ENCODE results near the gene RPTOR.

The RPTOR gene

GRCh38 chr17:80712606-80713005 lies 168.0 kb downstream of the RPTOR start:
- H3K4me3 ChIP-seq (ENCODE audit: low read depth, low read length): no peak overlapping the region

DNA sequence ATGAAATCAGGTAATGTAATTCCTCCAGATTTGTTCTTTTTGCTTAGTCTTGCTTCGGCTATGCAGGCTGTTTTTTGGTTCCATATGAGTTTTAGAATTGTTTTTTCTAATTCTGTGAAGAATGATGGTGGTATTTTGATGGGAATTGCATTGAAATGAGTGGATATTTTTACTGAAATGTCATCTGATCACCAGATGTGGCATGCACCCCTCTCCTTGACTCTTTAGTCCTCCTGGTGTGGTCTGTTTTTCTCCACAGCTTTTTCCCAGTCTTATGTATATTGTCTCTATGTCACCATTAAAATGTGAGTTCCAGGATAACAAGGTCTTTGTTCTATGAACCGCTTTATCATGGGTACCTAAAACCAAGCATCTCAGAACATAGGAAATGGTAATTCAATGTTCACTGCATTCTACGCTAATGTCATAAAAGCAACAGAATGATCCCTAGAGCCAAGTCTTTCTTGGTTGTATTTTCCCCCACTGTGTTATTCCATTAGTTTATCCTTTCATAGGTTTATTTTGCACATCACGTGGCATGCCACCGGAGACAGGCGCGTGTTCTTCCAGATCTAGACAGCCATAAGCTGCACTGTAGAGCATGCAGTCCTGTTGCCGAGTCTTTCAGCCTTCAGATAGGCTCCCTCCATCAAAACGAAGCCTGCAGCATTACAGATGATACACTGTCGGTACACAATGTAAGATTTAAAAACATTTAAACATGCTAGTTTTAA lies 172.5 kb downstream of the RPTOR start:
- no peak overlapping the region for H3K4me3 ChIP-seq (ENCODE audit: low read depth, low read length)

DNA sequence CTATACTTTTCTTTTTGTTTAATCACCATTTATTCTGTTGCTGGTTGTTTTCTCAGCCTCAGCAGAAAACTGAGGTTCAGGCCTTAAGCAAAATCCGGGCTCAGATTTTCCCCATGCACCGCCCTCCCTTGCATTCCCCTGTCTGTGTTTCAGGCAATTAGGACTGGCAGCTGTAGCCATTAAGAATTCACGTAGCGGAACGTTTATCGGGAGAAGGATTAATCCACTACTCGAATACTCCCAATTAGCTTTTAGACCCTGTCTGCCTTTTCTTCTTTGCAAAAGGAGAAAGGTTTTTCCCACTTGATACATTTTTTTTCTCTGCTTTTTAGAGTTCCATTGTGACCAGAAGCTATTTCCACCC lies 173.1 kb downstream of the RPTOR start:
- H3K4me3 ChIP-seq (ENCODE audit: low read depth, low read length): no peak overlapping the region

GRCh38 chr17:80718428-80718827 lies 173.8 kb downstream of the RPTOR start:
- H3K4me3 ChIP-seq (ENCODE audit: low read depth, low read length): no peak overlapping the region

- H3K4me3 ChIP-seq (ENCODE audit: low read depth, low read length): no peak overlapping the region
These were observed 174.8 kb downstream of the RPTOR start for GRCh38 chr17:80719449-80719848.

DNA sequence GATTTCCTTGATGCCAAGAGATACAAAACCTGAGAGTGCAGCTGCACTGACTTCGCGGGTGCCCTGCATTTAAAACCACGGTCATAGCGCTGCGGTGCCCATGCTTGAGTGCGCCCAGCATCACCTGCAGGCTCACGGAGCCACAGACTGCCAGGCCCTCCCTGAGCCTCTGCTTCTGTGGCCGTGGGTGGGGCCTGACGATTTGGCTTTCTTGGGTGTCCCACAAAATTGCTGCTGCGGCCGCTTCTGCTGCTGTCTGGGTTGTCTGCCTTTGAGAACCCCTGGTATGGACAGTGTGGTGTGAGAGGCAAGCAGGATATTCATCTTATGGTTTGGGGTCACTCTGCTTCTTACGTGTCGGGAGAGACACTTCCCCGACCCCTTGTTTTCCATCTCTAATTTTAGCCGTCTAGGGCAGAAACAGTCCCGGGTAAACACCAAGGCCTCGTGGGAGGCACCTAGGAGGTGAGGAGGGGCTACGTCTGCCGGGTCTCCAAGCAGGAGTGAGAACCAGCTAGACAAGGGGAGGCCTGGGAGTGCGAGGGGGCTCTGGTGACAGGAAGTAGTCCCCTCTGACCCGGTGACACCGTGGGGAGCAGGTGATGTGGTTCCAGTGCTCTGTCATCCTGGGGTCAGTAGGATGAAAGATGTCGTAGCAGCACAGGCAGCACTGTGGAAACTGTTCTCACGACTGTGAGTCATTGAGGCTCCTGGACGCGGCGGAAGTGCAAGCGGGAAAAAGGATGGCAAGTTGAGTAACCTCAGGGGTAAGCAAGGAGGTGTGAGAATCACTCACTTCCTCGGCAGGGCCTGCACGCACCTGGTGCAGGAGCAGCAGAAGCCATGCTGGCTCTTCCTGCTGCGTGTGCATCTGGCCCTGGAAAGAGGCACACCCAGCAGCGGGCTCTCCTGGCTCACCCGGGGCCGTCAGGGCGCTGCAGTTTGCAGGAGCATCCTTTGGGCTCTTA lies 176.3 kb downstream of the RPTOR start:
- H3K4me3 ChIP-seq (ENCODE audit: low read depth, low read length): no peak overlapping the region

DNA sequence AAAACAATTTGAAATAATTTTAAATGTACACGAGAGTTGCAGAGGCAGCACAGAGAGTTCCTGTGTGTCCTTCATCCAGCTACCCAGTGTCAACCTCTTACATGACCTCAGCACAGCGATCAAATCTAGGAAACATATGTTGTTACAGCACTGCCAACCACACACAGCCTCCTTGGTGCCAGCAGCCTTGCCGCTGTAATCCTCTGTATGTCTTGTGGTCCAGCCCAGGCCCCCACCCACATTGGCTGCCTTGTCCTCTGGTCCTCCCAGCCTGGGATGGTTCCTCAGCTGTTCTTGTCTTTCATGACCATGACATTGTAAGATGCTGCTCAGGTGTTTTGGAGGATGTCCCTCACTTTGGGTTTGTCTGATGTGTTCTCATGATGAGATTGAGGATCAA lies 178.0 kb downstream of the RPTOR start:
- no peak overlapping the region for H3K4me3 ChIP-seq (ENCODE audit: low read depth, low read length)

GRCh38 chr17:80724775-80725266 lies 180.2 kb downstream of the RPTOR start:
- no peak overlapping the region for H3K4me3 ChIP-seq (ENCODE audit: low read depth, low read length)

DNA sequence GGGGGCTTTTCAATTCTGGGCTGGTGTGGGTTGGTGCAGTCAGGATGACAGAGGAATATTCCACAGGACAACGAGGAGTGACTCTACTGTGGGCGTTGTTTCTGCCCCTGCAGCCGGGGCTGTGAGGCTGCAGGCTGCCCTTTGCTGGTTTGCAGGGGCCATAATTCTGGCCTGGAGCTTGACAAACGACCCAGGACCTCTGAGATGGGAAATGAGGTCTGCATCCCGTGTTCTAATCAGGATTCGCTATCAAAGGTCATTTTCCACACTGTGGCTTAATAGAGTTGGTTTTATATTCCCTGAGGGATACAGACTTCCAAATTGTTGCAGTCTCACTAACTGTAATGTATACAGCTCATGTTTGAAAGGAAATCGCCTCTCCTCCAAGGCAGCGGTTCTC lies 180.9 kb downstream of the RPTOR start:
- no peak overlapping the region for H3K4me3 ChIP-seq (ENCODE audit: low read depth, low read length)

GRCh38 chr17:80726558-80727408 lies 182.1 kb downstream of the RPTOR start:
- H3K4me3 ChIP-seq (ENCODE audit: low read depth, low read length): no peak overlapping the region

GRCh38 chr17:80727409-80727755 lies 182.7 kb downstream of the RPTOR start:
- no peak overlapping the region for H3K4me3 ChIP-seq (ENCODE audit: low read depth, low read length)

DNA sequence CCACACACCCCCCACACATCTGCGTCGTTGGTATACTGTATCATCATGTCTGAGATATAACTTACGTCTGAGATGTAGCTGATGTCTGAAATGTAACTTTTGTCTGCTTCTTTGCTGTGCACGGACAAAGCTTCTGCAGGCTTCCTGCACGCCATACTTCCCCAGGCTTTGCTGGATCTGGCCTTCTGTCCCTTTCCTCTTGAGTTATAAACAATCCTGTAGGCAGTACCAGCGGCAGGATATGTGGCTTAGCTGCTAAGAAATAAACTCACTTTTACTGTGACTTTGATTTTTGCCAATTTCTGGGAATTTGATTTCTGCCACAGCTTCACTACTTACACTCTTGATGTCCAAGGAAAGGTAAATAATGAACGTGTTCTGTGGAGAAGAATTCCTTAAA lies 184.4 kb downstream of the RPTOR start:
- H3K4me3 ChIP-seq (ENCODE audit: low read depth, low read length): no peak overlapping the region

DNA sequence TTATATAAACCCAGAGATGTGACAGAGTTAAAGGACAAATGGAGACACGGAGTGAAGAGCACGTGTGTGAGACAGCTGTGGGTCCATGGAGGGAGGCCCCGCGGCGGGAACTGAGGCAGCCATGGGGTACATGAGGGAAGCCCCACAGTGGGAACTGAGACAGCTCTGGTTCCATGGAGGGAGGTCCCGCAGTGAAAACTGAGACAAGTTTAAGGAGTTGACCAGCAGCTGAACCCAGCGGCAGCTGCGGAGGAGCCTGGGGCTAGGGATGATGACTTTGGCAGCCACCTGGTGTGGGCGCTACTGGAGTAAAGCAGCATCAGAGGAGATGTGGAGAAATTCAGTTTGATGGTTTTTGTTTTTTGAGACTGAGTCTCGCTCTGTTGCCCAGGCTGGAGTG lies 185.1 kb downstream of the RPTOR start:
- H3K4me3 ChIP-seq (ENCODE audit: low read depth, low read length): no peak overlapping the region

- no peak overlapping the region for H3K4me3 ChIP-seq (ENCODE audit: low read depth, low read length)
These were observed 186.1 kb downstream of the RPTOR start for GRCh38 chr17:80730739-80731138.

DNA sequence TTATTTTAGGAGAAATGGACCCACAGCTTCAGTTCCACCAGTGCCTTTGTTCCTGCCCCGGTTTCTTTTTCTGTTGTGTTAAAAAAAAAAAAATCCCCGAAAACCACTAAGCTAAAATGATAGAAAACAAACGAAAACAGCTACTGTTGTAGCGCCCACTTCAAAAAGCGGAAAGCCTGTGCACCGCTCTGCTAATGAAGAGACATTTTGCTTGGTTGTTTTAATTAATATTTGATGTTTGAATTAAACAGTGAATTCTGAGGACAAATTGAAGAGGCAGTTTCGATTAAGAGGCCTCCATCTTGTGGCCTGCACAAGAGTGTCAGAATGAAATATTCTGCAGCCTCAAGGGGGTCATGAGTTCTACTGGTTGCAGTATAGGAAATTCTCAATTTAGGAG lies 186.7 kb downstream of the RPTOR start:
- H3K4me3 ChIP-seq (ENCODE audit: low read depth, low read length): no peak overlapping the region

GRCh38 chr17:80732268-80732667 lies 187.6 kb downstream of the RPTOR start:
- H3K4me3 ChIP-seq (ENCODE audit: low read depth, low read length): no peak overlapping the region

DNA sequence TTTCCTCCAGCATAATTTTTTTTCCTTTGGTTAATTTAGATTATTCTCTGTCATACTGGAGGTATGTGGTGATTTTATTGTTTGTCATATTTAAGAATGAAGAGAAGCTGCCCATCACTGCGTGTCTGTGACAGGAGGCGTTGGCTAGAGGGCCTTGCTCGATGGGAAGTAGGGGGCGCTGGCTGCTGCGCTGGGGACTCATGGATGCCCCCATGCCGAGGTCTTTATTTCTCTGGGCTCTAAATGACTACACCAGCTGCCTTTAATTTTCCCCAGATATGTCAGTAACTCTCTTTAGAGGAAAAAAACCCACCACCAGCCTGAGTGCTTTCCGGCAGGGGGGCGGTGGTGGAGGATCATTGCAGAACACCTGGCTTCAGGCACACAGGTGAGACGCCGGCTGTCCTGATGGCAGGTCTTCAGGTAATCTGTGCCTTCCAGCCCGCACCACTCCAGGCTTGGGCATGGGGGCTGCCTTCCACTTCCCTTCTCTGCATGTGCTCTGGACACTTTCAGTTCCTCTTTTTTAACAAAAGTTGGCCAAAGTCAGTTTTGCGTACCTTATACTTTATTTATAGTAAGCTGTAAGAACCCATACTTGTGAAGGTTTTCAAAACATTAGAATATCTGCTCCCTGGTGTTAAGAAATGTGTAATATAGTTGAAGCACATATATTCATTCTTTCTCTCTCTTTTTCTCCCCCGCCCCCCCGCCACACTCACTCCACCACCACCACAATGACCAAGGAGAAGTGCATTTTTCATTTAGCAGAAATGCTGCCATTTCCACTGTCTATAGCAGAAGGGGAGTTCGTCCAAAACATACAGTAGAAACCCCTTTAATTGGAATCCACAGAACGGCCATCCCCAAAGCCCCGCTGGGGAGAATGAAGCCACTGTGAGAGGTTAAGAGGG lies 192.7 kb downstream of the RPTOR start:
- no peak overlapping the region for H3K4me3 ChIP-seq (ENCODE audit: low read depth, low read length)

GRCh38 chr17:80738020-80738808 lies 193.6 kb downstream of the RPTOR start:
- no peak overlapping the region for H3K4me3 ChIP-seq (ENCODE audit: low read depth, low read length)

DNA sequence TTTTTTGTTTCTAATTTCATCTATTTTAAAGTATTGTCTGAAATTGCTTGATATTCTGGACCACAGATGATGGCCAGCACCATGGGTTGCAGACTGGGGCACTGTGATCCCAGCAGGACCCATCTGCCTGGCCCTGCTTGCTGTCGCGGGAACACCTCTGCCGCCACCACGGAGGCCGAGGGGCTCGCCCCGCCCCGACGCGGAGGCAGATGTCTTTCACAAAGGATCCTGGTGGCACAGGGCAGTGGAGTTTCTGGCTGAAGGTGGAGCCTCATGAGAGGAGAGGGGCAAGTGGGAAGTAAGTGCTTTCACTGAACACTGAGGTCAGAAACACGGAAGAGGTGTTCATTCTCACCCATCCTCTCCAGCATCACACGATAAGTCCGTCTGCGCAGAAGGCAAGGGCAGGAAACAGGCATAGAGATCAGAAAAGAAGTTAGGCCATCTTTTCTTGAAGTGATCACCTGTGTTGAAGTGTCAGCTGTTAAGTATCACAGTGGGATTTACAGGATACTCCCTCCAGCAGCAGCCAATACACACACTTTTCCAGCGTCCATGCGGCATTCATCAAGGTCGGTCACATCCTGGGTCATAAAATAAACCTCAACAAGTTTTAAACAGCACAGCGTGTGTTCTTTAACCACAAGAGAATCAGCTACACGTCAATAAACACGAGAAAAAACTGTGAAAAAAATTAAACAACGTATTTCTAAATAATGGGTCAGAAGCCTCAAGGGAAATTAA lies 194.5 kb downstream of the RPTOR start:
- H3K4me3 ChIP-seq (ENCODE audit: low read depth, low read length): no peak overlapping the region
